ENCODE data around the gene SEC16B.

The SEC16B gene

GRCh38 chr1:177897998-177898654 lies 71.7 kb downstream of the SEC16B start:
- DNase-seq = no peak

- no peak for DNase-seq
These were observed 72.4 kb downstream of the SEC16B start for GRCh38 chr1:177897281-177897997.

All from central memory CD4-positive, alpha-beta T cell (primary cell).